ENCODE measurements around the gene ST7. TPM values are rescaled to one million over a fixed set of nuclear protein-coding genes. Genes with fewer than 3 reads are reported as not detected.

ST7 gene
- total RNA-seq, 1 experiment from 2014 or later = 12.4 TPM

DNA sequence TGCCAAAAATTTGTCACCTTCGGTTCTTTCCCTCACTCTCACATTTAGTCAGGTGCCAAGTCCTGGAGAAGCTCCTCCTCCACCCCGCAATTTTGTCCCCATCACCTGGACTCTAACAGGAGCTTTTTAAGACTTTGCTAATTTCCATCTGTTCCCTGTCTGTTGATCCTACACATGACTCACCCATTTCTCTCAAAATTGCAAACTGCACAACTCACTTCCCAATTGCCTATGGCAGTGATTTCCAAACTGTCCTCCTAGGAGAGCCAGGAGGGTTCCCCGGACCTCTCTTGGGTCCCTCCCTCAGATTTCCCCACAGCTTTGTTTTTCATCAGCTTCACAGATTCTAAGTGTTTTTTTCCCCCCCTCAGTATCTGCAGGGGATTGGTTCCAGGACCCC, 249.2 kb downstream of the ST7 start (continued):
- TF ChIP-seq, protein P1, sequence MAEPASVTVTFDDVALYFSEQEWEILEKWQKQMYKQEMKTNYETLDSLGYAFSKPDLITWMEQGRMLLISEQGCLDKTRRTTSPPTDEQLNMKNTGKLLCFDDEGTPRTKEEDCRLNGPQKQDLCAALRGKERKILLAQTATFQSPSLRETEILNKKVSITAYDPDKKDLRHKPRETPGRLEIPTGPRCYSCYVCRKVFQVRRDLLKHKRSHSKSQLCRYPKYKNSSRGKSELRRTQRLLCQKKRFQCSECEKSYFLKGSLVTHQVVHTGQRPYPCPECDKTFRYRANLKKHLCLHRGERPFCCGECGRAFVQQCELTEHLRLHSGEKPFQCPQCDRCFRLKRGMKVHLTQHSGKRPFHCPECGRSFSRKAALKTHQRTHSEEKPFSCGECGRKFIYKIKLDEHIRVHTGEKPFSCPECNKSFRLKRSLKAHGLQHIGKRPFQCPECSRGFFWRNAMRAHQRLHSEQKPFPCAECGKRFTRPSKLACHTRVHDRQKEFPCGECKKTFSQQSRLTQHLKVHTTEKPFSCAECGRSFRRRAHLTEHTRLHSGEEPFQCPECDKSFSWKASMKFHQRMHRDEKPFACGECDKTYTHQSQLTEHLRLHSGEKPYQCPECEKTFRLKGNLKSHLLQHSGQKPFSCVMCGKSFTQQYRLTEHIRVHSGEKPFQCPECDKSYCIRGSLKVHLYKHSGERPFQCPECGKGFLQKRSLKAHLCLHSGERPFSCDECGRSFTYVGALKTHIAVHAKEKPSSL (CRISPR knock-in tag; conservative IDR thresholded peaks at IDR 0.05) = no peak
- no peak for TF ChIP-seq GABPB1 (CRISPR knock-in tag; IDR thresholded peaks at IDR 0.05)
- TF ChIP-seq, protein P2, sequence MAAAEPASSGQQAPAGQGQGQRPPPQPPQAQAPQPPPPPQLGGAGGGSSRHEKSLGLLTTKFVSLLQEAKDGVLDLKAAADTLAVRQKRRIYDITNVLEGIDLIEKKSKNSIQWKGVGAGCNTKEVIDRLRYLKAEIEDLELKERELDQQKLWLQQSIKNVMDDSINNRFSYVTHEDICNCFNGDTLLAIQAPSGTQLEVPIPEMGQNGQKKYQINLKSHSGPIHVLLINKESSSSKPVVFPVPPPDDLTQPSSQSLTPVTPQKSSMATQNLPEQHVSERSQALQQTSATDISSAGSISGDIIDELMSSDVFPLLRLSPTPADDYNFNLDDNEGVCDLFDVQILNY (CRISPR knock-in tag; IDR thresholded peaks at IDR 0.05) = no peak
- TF ChIP-seq ZNF138 (CRISPR knock-in tag; conservative IDR thresholded peaks at IDR 0.05) = no peak
- no peak for TF ChIP-seq GTF2I (CRISPR knock-in tag; conservative IDR thresholded peaks at IDR 0.05)
- TF ChIP-seq KAT7 (CRISPR knock-in tag; IDR thresholded peaks at IDR 0.05; ENCODE audit: borderline replicate concordance) = no peak
- no peak for TF ChIP-seq FOXP1 (CRISPR knock-in tag; IDR thresholded peaks at IDR 0.05; ENCODE audit: borderline replicate concordance)
- TF ChIP-seq, protein P3, sequence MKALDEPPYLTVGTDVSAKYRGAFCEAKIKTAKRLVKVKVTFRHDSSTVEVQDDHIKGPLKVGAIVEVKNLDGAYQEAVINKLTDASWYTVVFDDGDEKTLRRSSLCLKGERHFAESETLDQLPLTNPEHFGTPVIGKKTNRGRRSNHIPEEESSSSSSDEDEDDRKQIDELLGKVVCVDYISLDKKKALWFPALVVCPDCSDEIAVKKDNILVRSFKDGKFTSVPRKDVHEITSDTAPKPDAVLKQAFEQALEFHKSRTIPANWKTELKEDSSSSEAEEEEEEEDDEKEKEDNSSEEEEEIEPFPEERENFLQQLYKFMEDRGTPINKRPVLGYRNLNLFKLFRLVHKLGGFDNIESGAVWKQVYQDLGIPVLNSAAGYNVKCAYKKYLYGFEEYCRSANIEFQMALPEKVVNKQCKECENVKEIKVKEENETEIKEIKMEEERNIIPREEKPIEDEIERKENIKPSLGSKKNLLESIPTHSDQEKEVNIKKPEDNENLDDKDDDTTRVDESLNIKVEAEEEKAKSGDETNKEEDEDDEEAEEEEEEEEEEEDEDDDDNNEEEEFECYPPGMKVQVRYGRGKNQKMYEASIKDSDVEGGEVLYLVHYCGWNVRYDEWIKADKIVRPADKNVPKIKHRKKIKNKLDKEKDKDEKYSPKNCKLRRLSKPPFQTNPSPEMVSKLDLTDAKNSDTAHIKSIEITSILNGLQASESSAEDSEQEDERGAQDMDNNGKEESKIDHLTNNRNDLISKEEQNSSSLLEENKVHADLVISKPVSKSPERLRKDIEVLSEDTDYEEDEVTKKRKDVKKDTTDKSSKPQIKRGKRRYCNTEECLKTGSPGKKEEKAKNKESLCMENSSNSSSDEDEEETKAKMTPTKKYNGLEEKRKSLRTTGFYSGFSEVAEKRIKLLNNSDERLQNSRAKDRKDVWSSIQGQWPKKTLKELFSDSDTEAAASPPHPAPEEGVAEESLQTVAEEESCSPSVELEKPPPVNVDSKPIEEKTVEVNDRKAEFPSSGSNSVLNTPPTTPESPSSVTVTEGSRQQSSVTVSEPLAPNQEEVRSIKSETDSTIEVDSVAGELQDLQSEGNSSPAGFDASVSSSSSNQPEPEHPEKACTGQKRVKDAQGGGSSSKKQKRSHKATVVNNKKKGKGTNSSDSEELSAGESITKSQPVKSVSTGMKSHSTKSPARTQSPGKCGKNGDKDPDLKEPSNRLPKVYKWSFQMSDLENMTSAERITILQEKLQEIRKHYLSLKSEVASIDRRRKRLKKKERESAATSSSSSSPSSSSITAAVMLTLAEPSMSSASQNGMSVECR (CRISPR knock-in tag; IDR thresholded peaks at IDR 0.05; ENCODE audit: borderline replicate concordance) = no peak
- TF ChIP-seq, protein P4, sequence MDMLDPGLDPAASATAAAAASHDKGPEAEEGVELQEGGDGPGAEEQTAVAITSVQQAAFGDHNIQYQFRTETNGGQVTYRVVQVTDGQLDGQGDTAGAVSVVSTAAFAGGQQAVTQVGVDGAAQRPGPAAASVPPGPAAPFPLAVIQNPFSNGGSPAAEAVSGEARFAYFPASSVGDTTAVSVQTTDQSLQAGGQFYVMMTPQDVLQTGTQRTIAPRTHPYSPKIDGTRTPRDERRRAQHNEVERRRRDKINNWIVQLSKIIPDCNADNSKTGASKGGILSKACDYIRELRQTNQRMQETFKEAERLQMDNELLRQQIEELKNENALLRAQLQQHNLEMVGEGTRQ (CRISPR knock-in tag; IDR thresholded peaks at IDR 0.05) = no peak

DNA sequence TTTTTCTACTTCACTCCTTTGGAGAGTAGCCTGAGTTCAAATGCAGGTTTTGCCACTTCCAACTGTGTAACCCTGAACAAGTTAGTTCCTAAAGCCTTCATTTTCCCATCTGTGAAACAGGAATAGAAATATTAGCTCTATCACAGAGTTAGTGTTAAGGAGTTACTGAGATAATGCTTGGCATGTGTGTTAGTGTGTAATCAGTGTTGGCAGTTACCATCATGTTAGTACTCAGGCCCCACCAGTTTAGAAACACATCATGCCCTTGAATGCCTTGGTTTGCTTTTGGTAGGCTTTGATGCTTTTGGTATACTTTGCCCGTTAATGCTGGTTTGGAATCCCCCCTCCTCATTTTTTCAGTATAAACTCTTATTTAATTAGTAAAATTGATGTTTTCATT, 249.9 kb downstream of the ST7 start:
- Mint-ChIP-seq H3K36me3 (no peaks in the 10 kb centered on the region; the same call in 1 of the 2 replicates), H3K9me3 (no peaks in the 10 kb centered on the region), H3K27me3 (ENCODE audit: low read depth) (no peaks in the 10 kb centered on the region), H3K4me3 (no peak overlapping the region), H3K27ac (no peak overlapping the region), H3K4me1 (peaks cover 17% of the 10 kb centered on the region)
- POLR2A ChIA-PET = no interaction called here
- DNase-seq (ENCODE audit: low spot score) (no peak), ATAC-seq (no peak)
- CTCF ChIA-PET = interaction anchor here (1.1 to 1.6 kb wide), 2 partner anchors 9 to 32 kb away, joined by 3 to 8 read pairs; no protein-coding TSS in a partner anchor
- TF ChIP-seq SMAD3 (CRISPR knock-in tag; IDR thresholded peaks at IDR 0.05; ENCODE audit: borderline replicate concordance) (no peak), ZNF232 (CRISPR knock-in tag; IDR thresholded peaks at IDR 0.05) (no peak), ZNF138 (CRISPR knock-in tag; conservative IDR thresholded peaks at IDR 0.05) (no peak), ZNF263 (CRISPR knock-in tag; IDR thresholded peaks at IDR 0.05; ENCODE audit: low read depth) (no peak), CBFB (CRISPR knock-in tag; IDR thresholded peaks at IDR 0.05; ENCODE audit: low read depth) (no peak), JUN (CRISPR knock-in tag; IDR thresholded peaks at IDR 0.05) (no peak), FOXJ3 (CRISPR knock-in tag; IDR thresholded peaks at IDR 0.05; ENCODE audit: borderline replicate concordance) (no peak)
- TF ChIP-seq, protein P5, sequence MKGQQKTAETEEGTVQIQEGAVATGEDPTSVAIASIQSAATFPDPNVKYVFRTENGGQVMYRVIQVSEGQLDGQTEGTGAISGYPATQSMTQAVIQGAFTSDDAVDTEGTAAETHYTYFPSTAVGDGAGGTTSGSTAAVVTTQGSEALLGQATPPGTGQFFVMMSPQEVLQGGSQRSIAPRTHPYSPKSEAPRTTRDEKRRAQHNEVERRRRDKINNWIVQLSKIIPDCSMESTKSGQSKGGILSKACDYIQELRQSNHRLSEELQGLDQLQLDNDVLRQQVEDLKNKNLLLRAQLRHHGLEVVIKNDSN (CRISPR knock-in tag; IDR thresholded peaks at IDR 0.05) = no peak
- TF ChIP-seq, protein P6, sequence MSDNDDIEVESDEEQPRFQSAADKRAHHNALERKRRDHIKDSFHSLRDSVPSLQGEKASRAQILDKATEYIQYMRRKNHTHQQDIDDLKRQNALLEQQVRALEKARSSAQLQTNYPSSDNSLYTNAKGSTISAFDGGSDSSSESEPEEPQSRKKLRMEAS (CRISPR knock-in tag; IDR thresholded peaks at IDR 0.05) = no peak
- TF ChIP-seq, protein P7, sequence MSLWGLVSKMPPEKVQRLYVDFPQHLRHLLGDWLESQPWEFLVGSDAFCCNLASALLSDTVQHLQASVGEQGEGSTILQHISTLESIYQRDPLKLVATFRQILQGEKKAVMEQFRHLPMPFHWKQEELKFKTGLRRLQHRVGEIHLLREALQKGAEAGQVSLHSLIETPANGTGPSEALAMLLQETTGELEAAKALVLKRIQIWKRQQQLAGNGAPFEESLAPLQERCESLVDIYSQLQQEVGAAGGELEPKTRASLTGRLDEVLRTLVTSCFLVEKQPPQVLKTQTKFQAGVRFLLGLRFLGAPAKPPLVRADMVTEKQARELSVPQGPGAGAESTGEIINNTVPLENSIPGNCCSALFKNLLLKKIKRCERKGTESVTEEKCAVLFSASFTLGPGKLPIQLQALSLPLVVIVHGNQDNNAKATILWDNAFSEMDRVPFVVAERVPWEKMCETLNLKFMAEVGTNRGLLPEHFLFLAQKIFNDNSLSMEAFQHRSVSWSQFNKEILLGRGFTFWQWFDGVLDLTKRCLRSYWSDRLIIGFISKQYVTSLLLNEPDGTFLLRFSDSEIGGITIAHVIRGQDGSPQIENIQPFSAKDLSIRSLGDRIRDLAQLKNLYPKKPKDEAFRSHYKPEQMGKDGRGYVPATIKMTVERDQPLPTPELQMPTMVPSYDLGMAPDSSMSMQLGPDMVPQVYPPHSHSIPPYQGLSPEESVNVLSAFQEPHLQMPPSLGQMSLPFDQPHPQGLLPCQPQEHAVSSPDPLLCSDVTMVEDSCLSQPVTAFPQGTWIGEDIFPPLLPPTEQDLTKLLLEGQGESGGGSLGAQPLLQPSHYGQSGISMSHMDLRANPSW (CRISPR knock-in tag; conservative IDR thresholded peaks at IDR 0.05; ENCODE audit: low read depth) = no peak
- TF ChIP-seq, protein P8, sequence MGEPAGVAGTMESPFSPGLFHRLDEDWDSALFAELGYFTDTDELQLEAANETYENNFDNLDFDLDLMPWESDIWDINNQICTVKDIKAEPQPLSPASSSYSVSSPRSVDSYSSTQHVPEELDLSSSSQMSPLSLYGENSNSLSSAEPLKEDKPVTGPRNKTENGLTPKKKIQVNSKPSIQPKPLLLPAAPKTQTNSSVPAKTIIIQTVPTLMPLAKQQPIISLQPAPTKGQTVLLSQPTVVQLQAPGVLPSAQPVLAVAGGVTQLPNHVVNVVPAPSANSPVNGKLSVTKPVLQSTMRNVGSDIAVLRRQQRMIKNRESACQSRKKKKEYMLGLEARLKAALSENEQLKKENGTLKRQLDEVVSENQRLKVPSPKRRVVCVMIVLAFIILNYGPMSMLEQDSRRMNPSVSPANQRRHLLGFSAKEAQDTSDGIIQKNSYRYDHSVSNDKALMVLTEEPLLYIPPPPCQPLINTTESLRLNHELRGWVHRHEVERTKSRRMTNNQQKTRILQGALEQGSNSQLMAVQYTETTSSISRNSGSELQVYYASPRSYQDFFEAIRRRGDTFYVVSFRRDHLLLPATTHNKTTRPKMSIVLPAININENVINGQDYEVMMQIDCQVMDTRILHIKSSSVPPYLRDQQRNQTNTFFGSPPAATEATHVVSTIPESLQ (CRISPR knock-in tag; IDR thresholded peaks at IDR 0.05) = no peak
- TF ChIP-seq, protein P9, sequence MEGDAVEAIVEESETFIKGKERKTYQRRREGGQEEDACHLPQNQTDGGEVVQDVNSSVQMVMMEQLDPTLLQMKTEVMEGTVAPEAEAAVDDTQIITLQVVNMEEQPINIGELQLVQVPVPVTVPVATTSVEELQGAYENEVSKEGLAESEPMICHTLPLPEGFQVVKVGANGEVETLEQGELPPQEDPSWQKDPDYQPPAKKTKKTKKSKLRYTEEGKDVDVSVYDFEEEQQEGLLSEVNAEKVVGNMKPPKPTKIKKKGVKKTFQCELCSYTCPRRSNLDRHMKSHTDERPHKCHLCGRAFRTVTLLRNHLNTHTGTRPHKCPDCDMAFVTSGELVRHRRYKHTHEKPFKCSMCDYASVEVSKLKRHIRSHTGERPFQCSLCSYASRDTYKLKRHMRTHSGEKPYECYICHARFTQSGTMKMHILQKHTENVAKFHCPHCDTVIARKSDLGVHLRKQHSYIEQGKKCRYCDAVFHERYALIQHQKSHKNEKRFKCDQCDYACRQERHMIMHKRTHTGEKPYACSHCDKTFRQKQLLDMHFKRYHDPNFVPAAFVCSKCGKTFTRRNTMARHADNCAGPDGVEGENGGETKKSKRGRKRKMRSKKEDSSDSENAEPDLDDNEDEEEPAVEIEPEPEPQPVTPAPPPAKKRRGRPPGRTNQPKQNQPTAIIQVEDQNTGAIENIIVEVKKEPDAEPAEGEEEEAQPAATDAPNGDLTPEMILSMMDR (IDR thresholded peaks at IDR 0.05) = no peak

Measured in WTC11 (cell line).